GM18907 (cell line): ENCODE results near the gene CDCA7L.
"Not testable (repeated sequence)": the region's sequence is repeated elsewhere in the genome, so short reads cannot be mapped to it uniquely, and the experiment has no call there.

ENCODE experiments used
- ATAC-seq: cut with Tn5 transposase; IDR thresholded peaks from one replicate; pipeline ENCODE4 v1.9.1; 2021; ENCODE audit warnings: mild to moderate bottlenecking, moderate library complexity; ENCODE audit not compliant: unreplicated experiment

Gene CDCA7L

DNA sequence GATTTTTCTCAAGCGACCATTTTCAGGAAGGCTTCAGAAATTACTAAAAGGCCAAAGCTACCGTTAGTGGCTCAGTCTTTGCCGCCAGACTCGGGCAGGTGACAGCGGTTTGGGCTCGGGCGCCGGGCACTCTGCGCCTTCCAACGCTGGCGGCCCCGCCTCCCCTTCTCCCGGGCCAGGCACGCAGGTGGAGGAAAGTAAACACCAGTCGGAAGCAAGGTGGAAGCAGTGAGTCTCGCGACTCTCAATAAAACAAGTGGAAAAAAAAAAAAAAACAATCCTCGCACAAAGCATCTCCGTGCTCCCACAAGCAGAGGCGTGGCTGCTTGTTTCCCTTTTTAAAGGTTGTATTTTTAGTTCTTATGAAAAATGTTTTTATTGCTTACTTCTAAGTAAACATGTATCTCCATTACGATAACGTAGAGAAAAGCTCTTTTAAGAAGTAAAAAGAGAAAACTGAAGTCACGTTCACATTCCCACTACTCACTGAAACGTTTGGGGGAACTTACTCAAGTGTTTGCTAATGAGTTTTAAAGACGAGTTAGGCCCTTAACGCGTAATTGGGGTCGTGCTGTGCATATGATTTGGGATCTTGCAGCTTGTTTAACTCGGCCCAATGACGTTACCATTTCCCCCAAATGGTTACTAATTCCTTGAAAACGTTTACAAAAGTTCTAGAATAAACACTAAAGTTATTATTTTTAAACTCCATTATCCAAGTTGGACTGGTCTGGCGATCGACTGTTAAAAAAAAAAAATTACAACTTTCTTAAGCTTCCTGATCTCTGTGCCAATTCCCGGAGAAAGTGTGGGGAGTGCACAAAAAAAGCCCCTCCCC, 864 bp downstream of the CDCA7L start:
- no peak for ATAC-seq

- no peak for ATAC-seq
Measured at GRCh38 chr7:21943436-21943835, 2.3 kb downstream of the CDCA7L start.

DNA sequence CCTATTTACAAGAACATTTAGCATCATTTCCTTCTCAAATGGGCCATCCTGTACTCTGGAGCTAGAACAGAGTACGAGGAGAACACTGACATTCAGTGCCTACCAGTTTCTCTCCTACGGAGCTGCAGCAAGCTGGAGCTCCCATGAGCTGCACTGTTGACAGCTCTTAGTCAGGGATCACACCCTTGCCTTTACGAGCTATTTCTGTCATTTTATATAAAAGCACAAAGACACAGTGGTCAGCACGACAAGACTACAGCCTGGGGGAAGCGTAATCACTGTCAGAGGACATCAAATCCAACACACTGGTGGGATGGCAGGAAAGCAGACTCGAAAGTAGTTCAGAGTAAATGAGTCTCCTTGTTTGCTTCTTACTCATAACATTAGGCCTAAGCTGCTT, 2.7 kb downstream of the CDCA7L start:
- no peak for ATAC-seq

GRCh38 chr7:21941611-21942141, 4.0 kb downstream of the CDCA7L start:
- ATAC-seq, result no peak

DNA sequence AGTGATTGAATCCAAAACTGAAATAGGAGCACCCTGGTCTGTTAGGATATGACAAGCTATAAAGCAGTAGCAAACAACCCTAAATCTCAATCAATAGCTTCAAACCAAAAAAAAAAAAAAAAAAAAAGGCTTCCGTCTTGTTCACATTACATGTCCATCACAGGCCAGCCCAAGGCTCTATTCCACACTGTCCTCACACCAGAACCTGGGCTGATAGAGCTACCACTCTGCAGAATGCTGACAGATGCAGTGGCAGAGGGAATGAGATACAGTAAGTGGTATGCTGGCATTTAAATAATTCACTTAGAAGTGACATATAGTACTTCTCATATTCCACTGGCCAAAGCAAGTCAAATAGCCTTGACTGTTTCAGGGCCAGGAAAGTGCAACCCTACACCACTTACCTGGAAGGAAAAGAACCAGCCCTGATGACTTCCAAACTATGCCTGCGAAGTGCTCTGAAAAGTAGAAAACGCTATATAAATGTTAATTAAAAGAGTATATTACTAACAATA, 5.8 kb downstream of the CDCA7L start:
- ATAC-seq, result no peak

- ATAC-seq, result peak; percentile 77
Measured at GRCh38 chr7:21939136-21939857, 6.4 kb downstream of the CDCA7L start.

DNA sequence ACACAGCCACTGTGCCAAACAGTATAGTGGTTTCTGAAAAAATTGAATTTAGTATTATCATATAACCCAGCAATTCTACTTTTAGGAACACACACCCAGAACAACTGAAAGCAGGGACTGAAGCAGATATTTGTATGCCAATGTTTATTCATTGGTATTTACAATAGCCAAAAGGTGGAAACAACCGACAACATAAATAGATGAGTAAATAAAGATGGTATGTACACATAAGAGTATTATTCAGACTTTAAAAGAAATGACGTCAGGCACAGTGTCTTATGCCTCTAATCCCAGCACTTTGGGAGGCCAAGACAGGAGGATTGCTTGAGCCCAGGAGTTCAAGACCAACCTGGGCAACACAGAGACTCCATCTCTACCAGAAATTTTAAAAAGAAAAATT, 7.2 kb downstream of the CDCA7L start:
- ATAC-seq, result no peak

GRCh38 chr7:21934808-21935207, 10.9 kb downstream of the CDCA7L start:
- no peak for ATAC-seq

GRCh38 chr7:21933293-21933692, 12.4 kb downstream of the CDCA7L start:
- not testable (repeated sequence) for ATAC-seq

DNA sequence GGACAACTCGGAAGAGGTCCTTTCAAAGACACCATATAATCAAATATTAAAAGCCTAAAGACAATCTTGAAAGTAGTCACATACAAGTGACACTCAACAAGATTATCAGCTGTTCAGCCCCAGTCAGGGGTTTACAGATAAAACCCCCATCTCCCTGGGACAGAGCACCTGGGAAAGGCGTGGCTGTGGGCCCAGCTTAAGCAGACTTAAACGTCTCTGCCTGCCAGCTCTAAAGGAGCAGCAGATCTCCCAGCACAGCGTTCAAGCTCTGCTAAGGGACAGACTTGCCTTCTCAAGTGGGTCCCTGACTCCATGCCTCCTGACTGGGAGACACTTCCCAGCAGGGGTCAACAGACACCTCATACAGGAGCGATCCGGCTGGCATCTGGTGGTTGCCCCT, 18.0 kb downstream of the CDCA7L start:
- ATAC-seq, result no peak

DNA sequence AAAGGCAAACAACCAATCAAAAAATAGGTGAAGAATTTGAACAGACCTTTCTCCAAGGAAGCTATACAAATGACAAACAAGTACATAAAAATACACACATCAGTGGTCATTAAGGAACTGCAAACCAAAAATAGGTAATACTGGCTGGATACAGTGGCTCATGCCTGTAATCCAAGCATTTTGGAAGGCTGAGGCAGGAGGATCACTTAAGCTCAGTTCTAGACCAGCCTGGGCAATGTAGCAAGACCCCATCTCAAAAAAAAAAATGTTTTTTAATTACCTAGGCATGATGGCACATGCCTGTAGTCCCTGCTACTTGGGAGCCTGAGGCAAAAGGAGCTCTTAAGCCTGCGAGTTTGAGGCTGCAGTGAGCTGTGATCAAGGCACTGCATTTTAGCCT, 19.3 kb downstream of the CDCA7L start:
- ATAC-seq, result no peak

GRCh38 chr7:21923658-21924057, 22.0 kb downstream of the CDCA7L start:
- no peak for ATAC-seq

- no peak for ATAC-seq
Measured at GRCh38 chr7:21922605-21923004, 23.1 kb downstream of the CDCA7L start.

GRCh38 chr7:21920936-21921335, 24.8 kb downstream of the CDCA7L start:
- no peak for ATAC-seq

DNA sequence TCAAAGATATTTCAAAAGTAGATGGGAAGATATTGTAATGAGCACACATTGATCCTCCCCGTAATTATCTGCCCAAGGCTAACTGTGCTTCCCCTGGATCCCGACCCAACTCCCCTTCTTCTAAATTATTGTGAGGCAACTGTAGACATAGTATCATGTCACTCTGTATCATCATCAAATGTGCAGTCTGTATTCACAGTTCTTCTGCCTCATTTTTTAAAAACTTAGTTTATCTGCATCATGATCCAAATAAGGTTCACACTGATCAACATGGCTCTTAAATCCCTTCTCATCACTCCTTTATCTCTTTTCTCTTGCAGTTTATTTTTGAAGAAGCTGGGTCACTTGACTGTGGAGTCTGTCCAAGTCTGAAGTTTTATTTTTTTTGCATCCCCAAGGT, 27.5 kb downstream of the CDCA7L start:
- no peak for ATAC-seq

- ATAC-seq, result no peak
Measured at GRCh38 chr7:21916629-21917028, 29.1 kb downstream of the CDCA7L start.

DNA sequence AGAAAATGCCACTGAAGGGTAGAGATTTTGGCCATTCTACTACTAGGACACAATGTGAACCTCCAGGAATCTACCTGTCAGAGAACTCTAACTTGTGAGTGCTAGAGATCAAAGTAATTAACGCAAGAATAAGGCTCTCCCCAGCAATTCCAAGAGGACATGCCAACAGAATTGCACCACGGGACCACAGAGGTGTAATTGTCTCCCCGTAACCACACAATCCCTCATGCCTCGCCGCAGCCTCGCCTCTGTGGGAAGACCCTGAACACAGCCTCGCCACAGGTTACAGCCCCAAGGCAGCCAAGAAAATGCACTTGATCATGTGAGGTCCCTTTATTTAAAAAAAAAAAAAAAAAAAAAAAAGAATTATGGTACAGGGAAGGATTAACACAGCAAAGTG, 29.5 kb downstream of the CDCA7L start:
- no peak for ATAC-seq

- ATAC-seq, result no peak
Measured at GRCh38 chr7:21915140-21915539, 30.6 kb downstream of the CDCA7L start.

- no peak for ATAC-seq
Measured at GRCh38 chr7:21914671-21915070, 31.0 kb downstream of the CDCA7L start.

- ATAC-seq, result no peak
Measured at GRCh38 chr7:21912931-21913780, 32.5 kb downstream of the CDCA7L start.

GRCh38 chr7:21912305-21912704, 33.4 kb downstream of the CDCA7L start:
- no peak for ATAC-seq
